ENCODE measurements around the gene FAM43A.

The FAM43A gene, protein sequence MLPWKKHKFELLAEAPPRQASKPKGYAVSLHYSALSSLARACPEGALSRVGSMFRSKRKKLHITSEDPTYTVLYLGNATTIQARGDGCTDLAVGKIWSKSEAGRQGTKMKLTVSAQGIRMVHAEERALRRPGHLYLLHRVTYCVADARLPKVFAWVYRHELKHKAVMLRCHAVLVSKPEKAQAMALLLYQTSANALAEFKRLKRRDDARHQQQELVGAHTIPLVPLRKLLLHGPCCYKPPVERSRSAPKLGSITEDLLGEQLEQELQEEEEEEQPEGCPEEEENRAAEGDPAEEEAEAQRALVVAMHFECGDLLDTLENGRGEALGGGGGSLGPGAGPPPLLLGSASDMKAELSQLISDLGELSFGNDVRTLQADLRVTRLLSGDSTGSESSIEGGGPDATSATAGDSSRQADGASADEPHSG

DNA sequence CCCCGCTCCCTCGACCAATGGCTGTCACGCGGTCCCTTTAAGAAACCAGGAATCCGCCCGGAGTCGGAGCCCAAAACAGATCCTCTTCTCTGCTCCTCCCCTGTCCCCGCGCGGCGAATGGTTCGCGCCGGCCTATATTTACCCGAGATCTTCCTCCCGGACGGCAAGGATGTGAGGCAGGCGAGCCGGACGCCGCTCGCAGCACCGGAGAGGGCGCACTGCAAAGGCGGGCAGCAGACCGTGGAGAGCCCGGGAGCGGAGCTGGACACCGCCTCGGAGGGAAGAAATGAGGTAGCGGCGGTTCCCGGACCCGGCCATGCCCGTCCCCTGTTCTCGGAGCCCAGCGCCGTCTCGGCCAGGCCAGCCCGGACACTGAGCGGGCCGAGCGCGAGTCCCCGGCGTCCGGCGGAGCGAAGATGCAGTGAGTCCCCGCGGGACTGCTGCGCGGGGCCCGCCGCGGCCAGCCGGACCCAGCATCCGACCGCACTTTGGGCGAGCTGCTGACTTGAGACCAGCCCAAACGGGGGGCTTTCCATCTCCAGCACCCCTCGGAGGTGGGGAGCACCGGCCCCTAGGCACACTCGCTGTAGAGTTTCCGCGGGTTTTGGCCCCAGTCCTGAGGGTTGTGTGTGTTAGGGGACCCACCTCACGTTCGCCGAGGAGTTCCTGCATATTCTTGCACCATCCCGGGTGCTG, at the start of gene FAM43A:
Gene FAM43A (plus strand): TSS at position 166 of the 696 bp plus-strand sequence. CDS start 944 bp downstream, outside the sequence.
- DNase-seq (ENCODE audit: low spot score), result peak; percentile 93
- TF ChIP-seq, protein P1, sequence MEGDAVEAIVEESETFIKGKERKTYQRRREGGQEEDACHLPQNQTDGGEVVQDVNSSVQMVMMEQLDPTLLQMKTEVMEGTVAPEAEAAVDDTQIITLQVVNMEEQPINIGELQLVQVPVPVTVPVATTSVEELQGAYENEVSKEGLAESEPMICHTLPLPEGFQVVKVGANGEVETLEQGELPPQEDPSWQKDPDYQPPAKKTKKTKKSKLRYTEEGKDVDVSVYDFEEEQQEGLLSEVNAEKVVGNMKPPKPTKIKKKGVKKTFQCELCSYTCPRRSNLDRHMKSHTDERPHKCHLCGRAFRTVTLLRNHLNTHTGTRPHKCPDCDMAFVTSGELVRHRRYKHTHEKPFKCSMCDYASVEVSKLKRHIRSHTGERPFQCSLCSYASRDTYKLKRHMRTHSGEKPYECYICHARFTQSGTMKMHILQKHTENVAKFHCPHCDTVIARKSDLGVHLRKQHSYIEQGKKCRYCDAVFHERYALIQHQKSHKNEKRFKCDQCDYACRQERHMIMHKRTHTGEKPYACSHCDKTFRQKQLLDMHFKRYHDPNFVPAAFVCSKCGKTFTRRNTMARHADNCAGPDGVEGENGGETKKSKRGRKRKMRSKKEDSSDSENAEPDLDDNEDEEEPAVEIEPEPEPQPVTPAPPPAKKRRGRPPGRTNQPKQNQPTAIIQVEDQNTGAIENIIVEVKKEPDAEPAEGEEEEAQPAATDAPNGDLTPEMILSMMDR (IDR thresholded peaks at IDR 0.05), result no peak
- peak within 1 kb of the TSS; percentile 47 to 90 for H3K27ac ChIP-seq
- peak within 1 kb of the TSS; percentile 87 for H3K4me3 ChIP-seq

DNA sequence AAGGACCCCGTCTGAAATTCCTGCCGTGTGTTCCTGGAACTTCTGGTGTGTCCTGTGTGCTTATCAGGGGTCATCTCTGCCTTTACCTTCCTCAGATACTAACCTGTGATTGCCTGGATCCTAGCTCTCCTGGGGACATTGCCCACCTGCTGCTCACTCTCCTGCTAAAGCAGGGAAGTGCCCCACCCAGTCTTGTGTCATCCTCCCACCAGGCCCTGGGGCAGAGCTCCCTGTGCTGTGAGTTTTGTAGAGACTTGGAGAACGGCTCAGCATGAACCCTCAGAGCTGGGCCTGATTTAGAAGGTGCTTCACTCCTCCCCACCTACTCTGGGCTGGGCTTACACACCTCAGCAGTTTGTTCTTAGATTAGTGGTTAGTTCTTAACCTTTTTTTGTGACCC, 48.6 kb upstream of the FAM43A start:
- DNase-seq (ENCODE audit: low spot score), result no peak
- Histone ChIP-seq H3K27ac (no peak overlapping the region), H3K4me3 (no peak overlapping the region)
- TF ChIP-seq, protein P1 (IDR thresholded peaks at IDR 0.05), result no peak

DNA sequence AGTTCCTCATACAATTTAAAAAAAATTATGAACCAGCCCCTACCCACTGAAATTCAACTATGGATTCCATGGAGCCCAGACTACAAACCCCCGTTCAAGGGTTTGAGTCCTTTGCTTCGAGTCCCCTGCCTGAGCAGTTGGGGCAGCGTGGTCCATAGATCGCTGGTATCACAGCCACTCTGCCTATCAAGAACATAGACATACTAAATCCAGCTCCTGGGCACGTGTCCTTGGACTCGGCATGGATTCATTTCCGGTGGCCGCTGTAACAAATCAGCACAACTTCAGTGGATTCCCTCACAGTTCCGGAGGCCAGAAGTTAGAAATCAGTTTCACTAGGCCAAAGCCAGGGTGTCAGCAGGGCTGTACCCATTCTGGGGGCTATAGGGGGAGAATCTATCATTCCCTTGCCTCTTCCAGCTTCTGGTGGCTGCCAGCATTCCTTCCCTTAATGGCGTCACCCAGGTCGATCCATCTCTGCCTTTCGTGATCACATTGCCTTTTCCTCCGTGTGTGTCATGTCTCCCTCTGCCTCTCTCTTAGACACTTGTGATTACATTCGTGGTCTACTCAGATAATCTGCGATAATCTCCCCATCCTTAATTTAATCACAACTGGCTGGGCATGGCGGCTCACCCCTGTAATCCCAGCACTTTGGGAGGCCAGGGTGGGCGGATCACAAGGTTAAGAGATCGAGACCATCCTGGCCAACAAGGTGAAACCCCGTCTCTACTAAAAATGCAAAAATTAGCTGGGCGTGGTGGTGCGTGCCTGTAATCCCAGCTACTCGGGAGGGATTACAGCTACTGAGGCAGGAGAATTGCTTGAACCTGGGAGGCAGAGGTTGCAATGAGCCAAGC, 47.9 kb upstream of the FAM43A start:
- TF ChIP-seq, protein P1 (IDR thresholded peaks at IDR 0.05), result no peak
- DNase-seq (ENCODE audit: low spot score), result no peak
- Histone ChIP-seq H3K27ac (no peak overlapping the region), H3K4me3 (no peak overlapping the region)

DNA sequence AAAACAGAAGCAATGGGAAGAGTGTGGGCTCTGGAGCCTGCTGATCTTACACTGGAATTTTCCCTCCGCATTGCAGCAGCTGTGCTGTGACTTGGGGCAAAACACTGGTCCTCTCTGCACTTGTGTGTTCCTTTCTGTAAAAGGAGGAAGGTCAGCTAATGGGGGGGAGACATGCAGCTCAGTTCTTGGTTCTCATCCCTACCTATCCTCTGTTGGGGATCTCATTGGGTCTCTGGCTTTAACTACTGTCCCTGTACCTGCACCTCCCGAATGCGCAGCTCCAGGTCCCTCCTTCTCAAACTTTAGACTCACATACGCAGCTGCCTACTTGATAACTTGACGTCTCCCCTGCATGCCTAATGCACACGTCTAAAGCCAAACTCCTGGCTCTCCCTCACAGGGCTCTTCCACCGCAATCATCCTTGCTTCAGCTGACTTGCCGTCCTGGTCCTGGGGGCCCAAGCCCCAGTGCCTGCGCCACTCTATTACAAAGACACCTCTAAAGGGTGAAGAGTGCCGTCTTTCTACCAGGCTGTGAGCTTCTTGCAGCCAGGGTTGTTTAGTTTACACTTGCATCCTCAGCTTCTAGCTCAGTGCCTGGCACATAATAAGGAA, 46.6 kb upstream of the FAM43A start:
- DNase-seq (ENCODE audit: low spot score), result peak; percentile 55
- Histone ChIP-seq H3K4me3 (no peak overlapping the region), H3K27ac (no peak overlapping the region)
- TF ChIP-seq, protein P1 (IDR thresholded peaks at IDR 0.05), result no peak

DNA sequence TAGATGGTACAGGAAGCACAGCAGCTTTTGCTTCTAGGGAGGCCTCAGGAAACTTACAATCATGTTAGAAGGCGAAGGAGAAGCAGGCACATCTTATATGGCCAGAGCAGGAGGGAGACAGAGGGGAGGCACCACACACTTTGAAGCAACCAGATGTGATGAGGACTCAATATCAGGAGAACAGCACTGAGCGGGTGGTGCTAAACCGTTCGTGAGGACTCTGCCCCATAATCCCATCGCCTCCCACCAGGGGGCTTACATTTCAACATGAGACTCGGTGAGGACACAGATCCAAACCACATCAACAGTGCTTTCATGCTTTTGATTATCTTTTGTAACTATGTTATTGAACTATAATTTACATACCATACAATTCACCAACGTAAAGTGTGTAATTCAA, 44.9 kb upstream of the FAM43A start:
- Histone ChIP-seq H3K27ac (peak overlapping the region in 1 of 2 donors; percentile 61), H3K4me3 (no peak overlapping the region)
- TF ChIP-seq, protein P1 (IDR thresholded peaks at IDR 0.05), result no peak
- DNase-seq (ENCODE audit: low spot score), result no peak

DNA sequence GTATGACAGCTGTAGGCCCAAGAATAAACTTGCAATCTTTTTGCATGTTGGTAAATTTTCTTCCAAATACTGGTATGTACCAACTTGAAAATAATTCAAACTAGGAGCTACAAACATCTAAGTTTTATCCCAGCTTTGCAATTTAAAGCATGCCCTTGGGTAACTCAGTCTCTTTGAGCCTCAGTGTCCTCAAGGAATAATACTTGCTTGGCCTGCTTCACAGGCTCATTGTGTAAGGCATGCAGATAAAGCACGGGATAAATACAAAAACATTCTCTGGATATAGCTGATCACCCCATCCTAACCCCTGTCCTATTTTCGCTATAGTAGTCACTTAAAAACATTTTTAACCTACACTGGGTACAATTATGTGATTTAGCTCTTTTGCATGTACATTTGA, 42.9 kb upstream of the FAM43A start:
- TF ChIP-seq, protein P1 (IDR thresholded peaks at IDR 0.05), result no peak
- H3K27ac ChIP-seq, result no peak overlapping the region
- no peak overlapping the region for H3K4me3 ChIP-seq
- no peak for DNase-seq (ENCODE audit: low spot score)
